B cell (primary cell): ENCODE results near the gene ARHGAP28. TPM values are rescaled to one million over a fixed set of nuclear protein-coding genes. Genes with fewer than 3 reads are reported as not detected.

Source experiments
- ATAC-seq: fragments of 200-7000 bp; cut with Tn5 transposase; one replicate; pipeline ENCODE4 v1.10.0; 2021; ENCODE audit warnings: low read depth, mild to moderate bottlenecking, moderate number of reproducible peaks, moderate library complexity
- CTCF ChIA-PET: fragments of 350-600 bp; sonication (Branson Sonifier 250); formaldehyde crosslinking; loops from one replicate; lab custom pipeline; 2021; ENCODE audit warnings: antibody characterized with exemption, inconsistent platforms; lab: Charles Lee
- POLR2A ChIA-PET: fragments of 350-600 bp; sonication (Branson Sonifier 250); formaldehyde crosslinking; loops from one replicate; lab custom pipeline; 2021; ENCODE audit warnings: antibody characterized with exemption; lab: Charles Lee
- DNase-seq: peaks from one replicate; pipeline ENCODE4 v3.0.0; 2013
- H2AFZ ChIP-seq: 2 replicates; pipeline ENCODE4 v1.6.1; 2012; ENCODE audit warnings: mild to moderate bottlenecking, low read depth, low read length; ENCODE audit not compliant: insufficient read depth, poor library complexity, severe bottlenecking
- H3K27ac ChIP-seq, 2 donors: 1 replicate in 1 of 2; 2 replicates in 1 of 2; pipeline ENCODE4 v1.5.1; 2012 to 2013; ENCODE audit warnings: low read length in 2 of 2, mild to moderate bottlenecking in 2 of 2, moderate library complexity in 1 of 2
- H3K27me3 ChIP-seq, 4 experiments: fragments of 200-600 bp in 1 of 4; sonication (generic) in 1 of 4; replicated peaks in 1 of 4; 1 replicate in 2 of 4; 2 replicates in 2 of 4; pipeline versions ENCODE4 v1.6.1 to v1.7.0; 2013 to 2016; ENCODE audit warnings: low read length in 3 of 4, mild to moderate bottlenecking in 2 of 4, mixed read lengths in 1 of 4, moderate library complexity in 1 of 4; ENCODE audit not compliant: insufficient read depth in 4 of 4, control insufficient read depth in 3 of 4; ENCODE audit errors: control extremely low read depth in 1 of 4
- H3K36me3 ChIP-seq, 2 experiments: replicated peaks in 1 of 2; 1 replicate in 1 of 2; 2 replicates in 1 of 2; pipeline versions ENCODE4 v1.6.1 to v1.7.1; 2013; ENCODE audit warnings: low read length in 1 of 2; ENCODE audit not compliant: insufficient read depth in 2 of 2, control insufficient read depth in 1 of 2; ENCODE audit errors: control extremely low read depth in 1 of 2, extremely low read depth in 1 of 2
- H3K4me1 ChIP-seq, 2 donors: fragments of 200-600 bp in 1 of 2; sonication (generic) in 1 of 2; 1 replicate in 1 of 2; 2 replicates in 1 of 2; pipeline versions ENCODE4 v1.5.1 to v1.6.1; 2013 to 2017; ENCODE audit warnings: low read length in 2 of 2; ENCODE audit not compliant: control insufficient read depth in 2 of 2, insufficient read depth in 2 of 2
- H3K4me2 ChIP-seq: replicated peaks from 2 replicates; pipeline ENCODE3; 2012; ENCODE audit warnings: mild to moderate bottlenecking, low read depth, low read length; ENCODE audit not compliant: poor library complexity, severe bottlenecking
- H3K4me3 ChIP-seq, 5 experiments: fragments of 200-600 bp in 1 of 5; sonication (generic) in 1 of 5; 1 replicate in 3 of 5; 2 replicates in 2 of 5; pipeline versions ENCODE4 v1.5.1 to v1.7.0; 2011 to 2016; ENCODE audit warnings: low read length in 4 of 5, mild to moderate bottlenecking in 4 of 5, low read depth in 2 of 5, control low read depth in 1 of 5, moderate library complexity in 1 of 5; ENCODE audit not compliant: insufficient read depth in 1 of 5; ENCODE audit errors: control extremely low read depth in 1 of 5, extremely low read depth in 1 of 5
- H3K79me2 ChIP-seq: fragments of 200-600 bp; sonication (generic); one replicate; pipeline ENCODE4 v1.6.0; 2016; ENCODE audit warnings: low read length; ENCODE audit not compliant: control insufficient read depth, insufficient read depth
- H3K9ac ChIP-seq: fragments of 200-600 bp; sonication (generic); 2 replicates; pipeline ENCODE4 v1.6.1; 2017; ENCODE audit warnings: mild to moderate bottlenecking, low read length, moderate library complexity
- H3K9me3 ChIP-seq, 3 donors: one replicate each; pipeline versions ENCODE4 v1.6.1 to v1.7.1; 2013; ENCODE audit warnings: low read length in 2 of 3; ENCODE audit not compliant: control insufficient read depth in 2 of 3, insufficient read depth in 1 of 3; ENCODE audit errors: control extremely low read depth in 1 of 3
- H4K20me1 ChIP-seq: 2 replicates; pipeline ENCODE4 v1.6.0; 2012; ENCODE audit warnings: mild to moderate bottlenecking, low read length; ENCODE audit not compliant: insufficient read depth, control insufficient read depth, poor library complexity, severe bottlenecking
- H3K27ac Mint-ChIP-seq: one replicate; pipeline ENCODE4 v1.8.0; 2021; ENCODE audit warnings: mixed read lengths
- H3K27me3 Mint-ChIP-seq: one replicate; pipeline ENCODE4 v1.8.0; 2021; ENCODE audit warnings: mixed read lengths
- H3K4me1 Mint-ChIP-seq: one replicate; pipeline ENCODE4 v1.8.0; 2021; ENCODE audit warnings: mixed read lengths
- H3K4me3 Mint-ChIP-seq: one replicate; pipeline ENCODE4 v1.8.0; 2021; ENCODE audit warnings: mixed read lengths
- H3K9me3 Mint-ChIP-seq: one replicate; pipeline ENCODE4 v1.8.0; 2022; ENCODE audit warnings: mixed read lengths; ENCODE audit not compliant: insufficient read depth
- CTCF ChIP-seq: fragments of 200-600 bp; IDR thresholded peaks from one replicate; pipeline ENCODE4 v1.8.0; 2022; ENCODE audit warnings: antibody characterized with exemption, mild to moderate bottlenecking
- EZH2 ChIP-seq: IDR thresholded peaks from 2 replicates; pipeline ENCODE4 v1.6.1; 2012; ENCODE audit warnings: borderline replicate concordance, low read depth, mild to moderate bottlenecking, moderate library complexity, low read length; ENCODE audit not compliant: insufficient read depth, poor library complexity, severe bottlenecking
- WGBS: methylation state at CpG from one replicate; pipeline ENCODE4 v1.1.5; 2013; ENCODE audit warnings: missing lambda C conversion rate; ENCODE audit not compliant: insufficient coverage; 5-methylcytosine and 5-hydroxymethylcytosine counted together
- intact Hi-C: fragments of 100-400 bp; cut with micrococcal nuclease; formaldehyde crosslinking; loops from one replicate; pipeline ENCODE4 v1.10.0; 2022
- polyA plus RNA-seq: library from polyadenylated mRNA; depleted of rRNA; stranded (reverse); fragments of >200 nt; gene quantifications from 2 replicates; pipeline ENCODE4 v1.2.3, GENCODE V29; 2012
- total RNA-seq, 2 donors: library from RNA; stranded (reverse); fragments of 120-200 nt in 1 of 2; gene quantifications; 1 replicate in 1 of 2; 2 replicates in 1 of 2; pipeline versions ENCODE4 v1.2.3 to v1.2.4, GENCODE V29; 2013 to 2022

Gene ARHGAP28
- total and polyA plus RNA-seq, 2 donors (not counting 1 experiment from before 2014, with no cell fraction given) = not detected

DNA sequence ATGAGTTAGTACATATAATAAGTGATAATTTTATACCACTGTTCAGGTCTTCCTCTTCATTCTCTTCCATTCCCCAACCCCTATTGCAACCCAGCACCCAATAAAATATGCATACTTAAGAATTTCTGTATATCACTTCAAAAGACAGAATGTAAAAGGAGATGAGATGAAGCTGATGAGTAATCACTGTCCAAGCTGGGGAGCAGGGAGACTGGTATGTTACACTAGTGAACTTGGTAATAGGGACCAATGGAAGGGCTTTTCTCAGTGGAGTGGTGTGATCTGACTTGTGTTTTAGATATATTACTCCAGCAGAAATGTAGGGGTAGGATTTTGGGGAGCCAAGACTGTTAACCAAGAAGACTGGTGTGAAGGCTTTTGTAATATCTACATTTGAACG, 18.0 kb upstream of the ARHGAP28 start:
- Mint-ChIP-seq H3K4me3 (no peak overlapping the region), H3K9me3 (no peaks in the 10 kb centered on the region), H3K4me1 (no peaks in the 10 kb centered on the region), H3K27me3 (no peaks in the 10 kb centered on the region), H3K27ac (no peak overlapping the region)
- Histone ChIP-seq H3K4me1 (no peaks in the 10 kb centered on the region), H3K36me3 (no peaks in the 10 kb centered on the region), H3K27ac (no peak overlapping the region), H3K9me3 (peaks cover 0 to 5% (median 0%) of the 10 kb centered on the region in 3 donors), H3K4me2 (no peak overlapping the region), H3K79me2 (no peaks in the 10 kb centered on the region), H2AFZ (no peak overlapping the region), H4K20me1 (no peaks in the 10 kb centered on the region), H3K27me3 (no peaks in the 10 kb centered on the region), H3K9ac (no peak overlapping the region), H3K4me3 (no peak overlapping the region)
- DNase-seq = no peak
- intact Hi-C loops = no loop called here
- ChIA-PET CTCF (no interaction called here), POLR2A (no interaction called here)
- TF ChIP-seq CTCF (no peak), EZH2 (no peak)
- no peak for ATAC-seq
- WGBS = 53% methylated on average over 1 of the region's 1 CpG

DNA sequence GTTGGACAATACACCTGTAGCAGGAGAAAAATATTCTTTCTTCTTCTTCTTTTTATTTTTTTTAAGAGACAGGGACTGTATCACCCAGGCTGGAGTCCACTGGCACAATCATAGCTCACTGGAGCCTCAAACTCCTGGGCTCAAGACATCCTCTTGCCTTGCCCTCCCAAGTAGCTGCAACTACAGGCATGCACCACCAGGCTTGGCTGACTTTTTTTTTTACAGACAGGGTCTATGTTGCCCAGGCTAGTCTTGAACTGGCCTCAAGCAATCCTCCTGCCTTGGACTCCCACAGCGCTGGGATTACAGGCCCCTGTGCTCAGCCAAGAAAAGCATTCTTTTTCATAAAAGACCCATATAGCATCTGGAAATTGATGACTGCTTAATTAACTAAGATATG, 17.1 kb upstream of the ARHGAP28 start:
- H3K4me2 ChIP-seq = no peak overlapping the region
- Mint-ChIP-seq H3K4me1 (no peaks in the 10 kb centered on the region), H3K9me3 (no peaks in the 10 kb centered on the region), H3K27me3 (no peaks in the 10 kb centered on the region), H3K27ac (no peak overlapping the region), H3K4me3 (no peak overlapping the region)
- DNase-seq (no peak), ATAC-seq (no peak)
- no peaks in the 10 kb centered on the region for H4K20me1 ChIP-seq
- ChIA-PET CTCF (no interaction called here), POLR2A (no interaction called here)
- no CpG with 5 or more reads among the region's 1 CpG for WGBS
- H3K36me3 ChIP-seq = no peaks in the 10 kb centered on the region
- no peaks in the 10 kb centered on the region for H3K4me1 ChIP-seq
- H2AFZ ChIP-seq = no peak overlapping the region
- H3K79me2 ChIP-seq = no peaks in the 10 kb centered on the region
- no peak for TF ChIP-seq CTCF
- no peak for TF ChIP-seq EZH2
- H3K9me3 ChIP-seq = peaks cover 0 to 5% (median 0%) of the 10 kb centered on the region in 3 donors
- no peak overlapping the region for H3K9ac ChIP-seq
- no peak overlapping the region for H3K27ac ChIP-seq
- H3K4me3 ChIP-seq = no peak overlapping the region
- no peaks in the 10 kb centered on the region for H3K27me3 ChIP-seq
- intact Hi-C loops = no loop called here
